ENCODE results near the gene B4GALT6.

The B4GALT6 gene

GRCh38 chr18:31688606-31689005, 4.2 kb upstream of the B4GALT6 start:
- no peak for DNase-seq

- no peak for DNase-seq
Observed at GRCh38 chr18:31686986-31687928, 2.9 kb upstream of the B4GALT6 start.

- no peak for DNase-seq
Observed at GRCh38 chr18:31686572-31686971, 2.2 kb upstream of the B4GALT6 start.

DNA sequence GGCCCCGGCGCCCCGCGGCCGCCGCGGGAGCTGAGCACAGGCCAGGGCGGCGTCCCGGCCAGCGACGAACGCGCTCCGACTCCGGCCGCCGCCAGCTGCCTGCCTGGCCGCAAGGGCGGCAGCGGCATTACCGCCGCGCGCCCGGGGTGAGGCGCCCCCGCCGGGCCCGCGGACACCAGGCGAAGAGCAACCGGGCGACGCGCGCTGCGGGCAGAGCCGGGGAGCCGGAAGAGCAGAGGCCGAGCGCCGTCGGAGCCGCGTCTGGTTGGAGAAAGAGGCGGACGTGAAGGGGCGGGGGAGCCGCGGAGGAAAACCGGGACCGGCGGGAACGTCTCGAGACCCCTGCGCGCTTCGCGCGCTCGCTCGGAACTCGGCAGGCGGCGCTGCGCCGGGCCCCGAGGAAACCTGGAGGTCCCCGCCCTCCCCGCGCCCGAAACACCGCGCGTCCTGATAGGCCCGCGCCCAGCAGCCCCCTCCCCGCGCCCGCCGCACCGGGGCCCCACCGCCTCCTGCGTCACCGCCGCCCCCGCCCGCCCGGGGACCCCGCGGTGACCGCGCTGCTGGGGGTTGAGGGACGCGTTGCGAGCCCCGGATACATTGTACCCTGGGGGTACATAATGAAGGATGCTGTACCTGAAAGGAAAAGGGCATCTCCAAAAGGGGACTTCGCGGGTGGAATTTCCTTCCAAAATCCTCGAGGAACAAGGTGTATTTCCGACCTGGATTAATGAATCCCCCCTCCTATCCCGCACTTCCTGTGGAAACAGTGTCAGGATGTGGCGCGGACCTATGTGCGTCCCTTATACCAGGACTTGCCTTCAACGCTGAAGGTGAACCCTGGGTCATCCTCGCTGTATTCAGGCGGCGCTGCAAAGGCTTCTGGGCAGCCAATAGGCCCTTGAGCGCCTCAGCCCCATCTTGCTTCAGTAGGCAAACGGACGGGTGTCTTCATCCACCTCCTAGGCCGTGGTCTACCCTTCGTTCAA, 1.0 kb upstream of the B4GALT6 start:
- peak in 53 of 58 donors; percentile 8 to 81 (median 56) for DNase-seq

DNA sequence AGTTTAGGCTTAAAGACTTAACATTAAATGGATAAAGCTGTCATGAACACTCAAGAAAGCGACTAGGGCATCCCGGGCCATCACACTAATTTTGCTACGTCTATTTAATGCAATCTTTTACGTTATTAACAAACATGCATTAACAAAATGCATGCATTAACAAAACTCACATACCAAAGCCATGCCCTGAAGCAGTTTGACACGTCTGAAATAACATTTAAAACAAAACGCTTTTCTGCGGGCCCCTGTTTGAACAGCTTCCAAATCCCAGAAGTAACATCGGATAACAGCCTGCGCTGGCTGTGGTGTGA, 458 bp downstream of the B4GALT6 start:
- no peak for DNase-seq

DNA sequence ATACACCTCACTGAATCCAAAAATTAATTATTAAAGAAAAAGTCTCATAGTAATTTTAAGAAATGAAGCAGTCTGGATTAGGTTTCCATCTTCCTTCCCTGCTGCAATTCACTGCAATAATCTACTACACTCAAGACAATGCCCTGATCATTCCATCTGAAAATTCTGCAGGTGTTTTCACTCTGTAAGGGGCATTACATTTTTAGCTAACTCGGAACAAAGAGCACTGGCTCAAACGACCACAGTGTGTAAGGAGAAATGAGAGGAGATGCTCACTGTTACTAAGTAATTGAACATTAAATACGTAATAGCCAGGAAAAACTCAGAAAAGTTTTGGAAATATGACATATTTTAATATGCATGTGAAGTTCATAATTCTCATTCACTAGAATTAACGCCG, 1.3 kb downstream of the B4GALT6 start:
- DNase-seq = no peak

GRCh38 chr18:31680831-31681568, 3.4 kb downstream of the B4GALT6 start:
- no peak for DNase-seq

DNA sequence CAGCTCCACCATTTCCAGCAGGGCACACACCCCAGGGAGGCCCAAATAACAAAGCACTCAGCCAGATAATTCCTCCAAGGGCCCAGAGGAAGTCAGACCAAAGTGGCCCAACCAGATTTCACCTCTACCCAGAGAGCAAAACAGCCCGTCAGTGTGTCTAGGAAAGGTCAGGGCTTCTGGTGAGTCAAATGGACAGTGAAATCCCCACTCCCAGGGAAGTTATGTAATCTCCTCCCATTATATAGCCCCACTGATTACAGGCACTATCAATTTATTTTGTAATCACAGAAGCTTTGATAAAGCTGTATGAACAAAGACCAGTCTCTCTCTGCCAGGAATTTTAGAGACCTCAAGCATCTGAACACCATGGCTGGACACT, 4.0 kb downstream of the B4GALT6 start:
- no peak for DNase-seq

GRCh38 chr18:31679791-31680432, 4.5 kb downstream of the B4GALT6 start:
- DNase-seq = no peak

- DNase-seq = no peak
Observed at GRCh38 chr18:31679133-31679742, 5.1 kb downstream of the B4GALT6 start.

DNA sequence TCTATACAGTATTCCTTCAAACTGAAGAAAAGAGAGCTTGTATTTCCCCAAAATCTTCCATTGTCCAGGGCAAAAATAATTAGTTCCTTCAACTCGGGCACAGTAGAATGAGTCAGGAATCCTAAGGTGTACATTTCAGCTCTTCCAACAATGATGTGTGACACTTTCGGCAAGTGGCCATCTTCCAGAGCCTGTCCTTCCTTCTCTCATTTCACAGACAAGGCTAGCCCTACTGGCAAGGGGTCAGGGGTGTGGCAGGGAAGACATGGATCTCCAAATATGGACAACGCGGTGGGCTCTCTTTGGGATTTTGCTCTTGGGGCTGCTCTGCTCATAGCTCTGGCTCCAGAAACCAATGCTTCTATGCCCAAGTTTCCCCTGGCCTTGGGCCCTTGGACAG, 6.0 kb downstream of the B4GALT6 start:
- DNase-seq = no peak

DNA sequence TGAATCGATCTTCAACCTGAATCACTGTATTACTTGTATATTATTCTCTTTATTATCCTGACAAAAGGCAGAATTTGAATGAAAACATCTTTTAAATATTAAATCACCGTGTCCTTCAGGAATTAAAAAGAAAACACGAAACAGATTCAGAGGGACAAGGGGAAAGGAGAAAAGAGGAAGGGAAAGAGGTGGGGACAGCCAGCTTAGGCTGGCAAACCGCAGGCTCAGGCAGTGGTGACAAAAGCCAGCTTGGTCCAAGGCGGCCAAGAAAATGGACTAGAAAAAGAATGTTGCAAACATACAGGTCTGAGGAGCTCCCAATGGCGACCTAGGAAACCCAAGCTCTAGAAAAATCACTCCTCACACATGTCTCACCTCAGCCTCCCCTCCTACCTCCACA, 6.8 kb downstream of the B4GALT6 start:
- DNase-seq = no peak

DNA sequence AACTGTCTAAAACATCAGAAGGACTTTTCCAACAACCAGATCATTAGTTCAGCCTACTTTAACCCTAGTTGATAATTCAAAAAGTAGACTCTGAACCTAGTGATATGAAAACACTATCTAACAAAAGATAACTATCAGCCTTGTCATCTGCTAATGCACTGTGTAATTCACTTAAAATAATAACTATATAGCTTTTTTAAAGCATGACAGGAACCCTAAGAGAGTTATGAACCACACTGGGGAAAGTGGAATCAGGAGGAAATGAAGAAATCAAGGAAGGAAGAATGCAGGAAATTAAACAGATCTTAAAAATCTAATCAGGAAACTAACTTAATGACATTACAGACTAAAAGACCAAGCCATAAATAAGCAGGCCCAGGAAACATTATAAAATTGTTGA, 9.0 kb downstream of the B4GALT6 start:
- DNase-seq = no peak

- DNase-seq = no peak
Observed at GRCh38 chr18:31672628-31673135, 11.7 kb downstream of the B4GALT6 start.

DNA sequence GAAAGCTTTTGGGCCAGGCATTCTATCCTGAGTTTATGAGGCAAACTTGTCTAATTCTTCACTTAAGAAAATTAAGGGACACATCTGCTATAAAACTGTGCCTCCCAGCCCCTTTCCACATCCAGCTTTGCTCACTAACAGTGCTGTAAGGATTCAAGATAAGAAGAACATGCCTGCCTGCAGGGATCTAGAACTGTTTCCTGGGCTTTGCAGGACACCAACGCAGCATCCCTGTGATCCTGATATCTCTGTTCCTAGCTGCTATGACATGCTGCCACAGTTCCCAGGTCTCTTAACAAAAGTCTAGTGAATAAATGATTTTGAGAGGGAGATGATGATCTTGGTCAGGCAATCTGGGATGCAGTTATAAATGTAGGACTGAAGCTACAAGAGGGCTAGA, 12.4 kb downstream of the B4GALT6 start:
- DNase-seq = no peak

DNA sequence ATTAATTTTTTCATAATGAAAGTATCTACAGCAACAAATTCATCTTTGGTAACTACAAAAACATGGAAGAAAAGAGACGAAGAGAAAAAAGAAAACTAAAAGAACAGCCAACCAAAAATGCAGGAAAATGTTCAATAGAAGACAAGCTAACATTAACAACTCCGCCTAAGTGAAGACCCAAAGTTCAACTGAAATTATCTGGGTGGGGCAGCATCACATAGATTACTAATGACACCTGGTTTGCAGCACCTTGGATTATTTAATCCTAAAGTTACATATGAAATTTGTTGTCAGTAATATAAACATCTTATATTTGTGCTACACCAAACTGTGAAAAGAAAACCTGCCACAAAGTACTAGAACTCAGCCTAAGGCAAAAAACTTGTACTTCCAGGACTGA, 14.8 kb downstream of the B4GALT6 start:
- DNase-seq = no peak

DNA sequence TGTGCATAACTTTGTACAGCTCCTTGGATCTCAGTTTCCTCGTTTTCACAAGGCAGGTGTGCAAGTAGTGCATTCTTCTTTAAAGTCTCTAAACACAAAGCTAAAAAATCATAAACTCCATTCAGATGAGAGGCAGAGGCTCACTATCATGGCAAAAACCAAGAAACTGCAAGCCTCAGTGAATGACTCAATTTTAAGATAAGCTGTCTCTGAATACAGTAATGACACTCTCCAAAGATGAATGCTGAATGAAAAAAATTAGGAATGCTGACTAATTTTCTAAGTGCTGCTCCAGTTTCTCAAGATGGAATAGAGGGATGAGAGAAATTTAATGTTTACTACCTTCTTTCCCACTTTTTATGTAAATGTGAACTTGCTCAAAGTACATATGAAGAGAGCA, 17.2 kb downstream of the B4GALT6 start:
- DNase-seq = no peak

- no peak for DNase-seq
Observed at GRCh38 chr18:31666055-31666454, 18.3 kb downstream of the B4GALT6 start.

GRCh38 chr18:31664101-31664500, 20.3 kb downstream of the B4GALT6 start:
- DNase-seq = no peak

DNA sequence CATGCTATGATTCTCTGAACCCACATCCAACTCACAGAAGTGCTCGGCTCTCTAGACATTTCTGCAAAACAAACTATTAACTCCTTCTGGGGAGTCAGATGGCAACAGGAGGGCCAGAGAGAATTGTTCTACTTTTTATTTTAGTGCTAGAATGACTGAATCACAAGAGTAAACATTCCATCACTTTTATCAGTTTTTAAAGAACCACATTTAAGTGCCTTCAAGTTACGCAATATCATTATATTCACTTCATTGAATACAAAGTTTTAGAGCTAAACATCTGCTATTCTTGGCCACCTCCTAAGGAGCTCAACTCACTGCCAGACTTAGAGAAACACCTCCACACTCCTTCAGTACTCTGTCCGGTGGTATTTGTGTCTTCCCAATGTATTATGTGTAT, 22.4 kb downstream of the B4GALT6 start:
- no peak for DNase-seq

Data from anterior cingulate cortex (tissue), 58 donors.